Small intestine (tissue), 7 donors: Measurements from ENCODE around the gene ZNHIT3. TPM values are rescaled to one million over a fixed set of nuclear protein-coding genes. Genes with fewer than 3 reads are reported as not detected.

Source experiments
- DNase-seq, 2 donors: peaks; one replicate each; pipeline versions ENCODE4 v3.0.0 to v3.0.0-alpha.2; 2013
- FAIRE-seq: peaks from 2 replicates; lab custom pipeline; 2012; peaks lifted over from hg19 to GRCh38; lab: Jason Lieb, UNC
- H3K27ac ChIP-seq, 3 donors: one replicate each; pipeline ENCODE4 v1.5.1; 2013; ENCODE audit warnings: low read length in 2 of 3, mild to moderate bottlenecking in 2 of 3, control low read depth in 1 of 3, inconsistent platforms in 1 of 3, low read depth in 1 of 3, moderate library complexity in 1 of 3
- H3K27me3 ChIP-seq, 3 donors: one replicate each; pipeline ENCODE4 v1.6.1; 2013; ENCODE audit warnings: low read length in 3 of 3, inconsistent platforms in 1 of 3; ENCODE audit not compliant: control insufficient read depth in 3 of 3, insufficient read depth in 3 of 3
- H3K36me3 ChIP-seq, 3 donors: one replicate each; pipeline ENCODE4 v1.6.1; 2013; ENCODE audit warnings: low read length in 3 of 3, inconsistent platforms in 1 of 3, low read depth in 1 of 3, mild to moderate bottlenecking in 1 of 3, moderate library complexity in 1 of 3; ENCODE audit not compliant: control insufficient read depth in 3 of 3, insufficient read depth in 2 of 3
- H3K4me1 ChIP-seq, 3 donors: one replicate each; pipeline ENCODE4 v1.6.1; 2013; ENCODE audit warnings: low read length in 2 of 3, inconsistent platforms in 1 of 3, low read depth in 1 of 3, mild to moderate bottlenecking in 1 of 3, moderate library complexity in 1 of 3; ENCODE audit not compliant: control insufficient read depth in 3 of 3, insufficient read depth in 2 of 3
- H3K4me3 ChIP-seq, 3 donors: one replicate each; pipeline ENCODE4 v1.5.1; 2013; ENCODE audit warnings: low read length in 3 of 3, control low read depth in 1 of 3, inconsistent platforms in 1 of 3, low read depth in 1 of 3, mild to moderate bottlenecking in 1 of 3, moderate library complexity in 1 of 3
- H3K9me3 ChIP-seq, 2 donors: one replicate each; pipeline ENCODE4 v1.6.1; 2013; ENCODE audit warnings: low read depth in 1 of 2, low read length in 1 of 2; ENCODE audit not compliant: control insufficient read depth in 2 of 2, insufficient read depth in 1 of 2
- WGBS, 3 donors: extraction: QIAGEN DNeasy Blood & Tissue Kit; methylation state at CpG; one replicate each; pipeline ENCODE4 v1.1.7; 2013; 5-methylcytosine and 5-hydroxymethylcytosine counted together
- polyA plus RNA-seq, 4 donors: library from polyadenylated mRNA; stranded (reverse) in 3 of 4; unstranded in 1 of 4; fragments of 200-250 nt in 3 of 4; fragments of 120-200 nt in 1 of 4; gene quantifications; one replicate each; pipeline versions ENCODE4 v1.2.1 to v1.2.3, GENCODE V29; 2013
- donor health status: healthy with polysubstance abuse.
- donor health status: control.
- donor health status: control.
- donor health status: Bipolar disorder and iron deficiency.
- donor health status: healthy.

Gene ZNHIT3
- polyA plus RNA-seq, 4 donors: 41.8 to 53.4 (median 48.7) TPM

DNA sequence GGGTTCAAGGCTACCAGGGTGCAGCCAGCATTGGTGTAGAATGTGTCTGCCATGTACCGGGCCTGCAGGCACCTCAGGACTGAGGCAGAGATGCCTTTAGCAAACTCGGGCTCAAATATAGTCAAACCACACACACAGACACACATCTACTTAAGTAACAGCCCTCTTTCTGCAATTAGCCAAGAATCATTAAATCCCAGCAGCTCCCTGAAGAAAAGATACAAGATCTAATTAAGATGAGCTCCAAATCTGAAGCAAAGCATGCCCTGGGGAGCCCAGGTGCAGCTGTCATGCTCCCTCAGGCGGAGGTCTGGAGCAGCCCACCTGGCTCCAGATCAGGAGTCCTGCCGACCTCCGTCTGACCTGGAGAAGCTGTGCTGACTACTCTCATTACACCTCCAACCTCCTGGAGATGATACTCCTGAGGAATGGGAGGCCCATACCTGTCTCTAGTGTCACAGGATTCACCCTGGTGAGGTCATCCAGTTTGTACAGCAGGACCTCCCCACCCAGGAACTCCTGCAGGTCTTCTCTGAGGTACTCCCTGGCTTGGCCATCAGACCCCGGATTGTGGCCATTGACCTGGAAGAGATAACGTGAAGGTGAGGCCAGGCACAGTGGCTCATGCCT is 41.3 kb downstream of the ZNHIT3 start:
- WGBS, 3 donors: 93 to 98% (median 95%) methylated on average over 7 of the region's 7 CpGs
- no peak for FAIRE-seq
- Histone ChIP-seq H3K27ac (no peak overlapping the region), H3K4me3 (no peak overlapping the region), H3K36me3 (peaks cover 18 to 71% (median 19%) of the 10 kb centered on the region in 3 donors), H3K9me3 (no peaks in the 10 kb centered on the region), H3K27me3 (no peaks in the 10 kb centered on the region), H3K4me1 (no peaks in the 10 kb centered on the region)
- DNase-seq: no peak

DNA sequence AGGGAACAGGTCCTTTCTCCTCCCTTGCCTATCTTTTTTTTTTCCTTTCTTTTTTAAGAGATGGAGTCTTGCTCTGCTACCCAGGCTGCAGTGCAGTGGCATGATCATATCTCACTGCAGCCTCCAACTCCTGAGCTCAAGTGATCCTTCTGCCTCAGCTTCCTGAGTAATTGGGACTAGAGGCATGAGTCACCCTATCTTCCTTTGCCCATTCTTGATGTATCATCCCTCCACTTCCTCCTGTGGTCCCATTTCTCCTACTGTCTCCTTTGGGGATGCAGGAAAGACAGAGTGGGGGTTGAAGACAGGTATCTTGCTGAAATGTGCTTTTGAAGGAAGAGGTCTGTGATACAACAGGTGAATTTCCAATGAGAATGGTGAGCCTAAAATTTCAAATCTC is 42.6 kb downstream of the ZNHIT3 start:
- DNase-seq (no peak), FAIRE-seq (no peak)
- H3K27me3 ChIP-seq: no peaks in the 10 kb centered on the region
- H3K36me3 ChIP-seq: peaks cover 18 to 74% (median 20%) of the 10 kb centered on the region in 3 donors
- H3K9me3 ChIP-seq: no peaks in the 10 kb centered on the region
- H3K4me3 ChIP-seq: no peak overlapping the region
- peaks cover 0 to 7% (median 0%) of the 10 kb centered on the region in 3 donors for H3K4me1 ChIP-seq
- H3K27ac ChIP-seq: no peak overlapping the region

DNA sequence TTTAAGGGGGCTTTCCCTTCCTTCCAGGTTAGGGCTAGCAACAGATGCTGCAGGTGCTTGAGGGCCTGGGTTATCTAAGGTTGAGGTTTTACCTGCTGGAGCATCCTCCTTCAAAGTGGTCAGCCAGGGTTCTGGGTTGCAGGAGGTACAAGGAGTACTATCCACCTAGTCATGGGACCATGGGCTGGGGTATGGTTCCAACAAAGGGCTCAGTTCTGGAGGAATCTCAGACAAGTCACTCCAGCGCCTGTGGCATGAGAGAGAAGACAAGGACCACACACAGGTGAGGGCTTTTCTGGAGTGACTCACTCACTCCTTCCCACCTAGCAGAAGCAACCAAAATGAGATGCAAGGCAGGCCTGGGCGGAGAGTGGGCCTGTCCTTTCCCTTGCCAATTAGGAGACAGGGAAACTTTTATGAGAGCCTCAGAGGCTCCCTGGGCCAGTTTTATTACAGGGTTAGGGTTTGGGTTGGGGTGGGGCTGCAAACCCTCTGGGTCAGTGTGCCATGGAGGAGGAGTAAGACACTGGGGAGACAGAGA is 46.0 kb downstream of the ZNHIT3 start:
- FAIRE-seq (no peak), DNase-seq (no peak)
- Histone ChIP-seq H3K4me1 (peaks cover 0 to 7% (median 2%) of the 10 kb centered on the region in 3 donors), H3K9me3 (no peaks in the 10 kb centered on the region), H3K27me3 (no peaks in the 10 kb centered on the region), H3K4me3 (no peak overlapping the region), H3K36me3 (peaks cover 6 to 50% (median 14%) of the 10 kb centered on the region in 3 donors), H3K27ac (peak overlapping the region in 1 of 3 donors; percentile 5)
- WGBS, 3 donors: 92 to 96% (median 96%) methylated on average over 2 of the region's 2 CpGs

DNA sequence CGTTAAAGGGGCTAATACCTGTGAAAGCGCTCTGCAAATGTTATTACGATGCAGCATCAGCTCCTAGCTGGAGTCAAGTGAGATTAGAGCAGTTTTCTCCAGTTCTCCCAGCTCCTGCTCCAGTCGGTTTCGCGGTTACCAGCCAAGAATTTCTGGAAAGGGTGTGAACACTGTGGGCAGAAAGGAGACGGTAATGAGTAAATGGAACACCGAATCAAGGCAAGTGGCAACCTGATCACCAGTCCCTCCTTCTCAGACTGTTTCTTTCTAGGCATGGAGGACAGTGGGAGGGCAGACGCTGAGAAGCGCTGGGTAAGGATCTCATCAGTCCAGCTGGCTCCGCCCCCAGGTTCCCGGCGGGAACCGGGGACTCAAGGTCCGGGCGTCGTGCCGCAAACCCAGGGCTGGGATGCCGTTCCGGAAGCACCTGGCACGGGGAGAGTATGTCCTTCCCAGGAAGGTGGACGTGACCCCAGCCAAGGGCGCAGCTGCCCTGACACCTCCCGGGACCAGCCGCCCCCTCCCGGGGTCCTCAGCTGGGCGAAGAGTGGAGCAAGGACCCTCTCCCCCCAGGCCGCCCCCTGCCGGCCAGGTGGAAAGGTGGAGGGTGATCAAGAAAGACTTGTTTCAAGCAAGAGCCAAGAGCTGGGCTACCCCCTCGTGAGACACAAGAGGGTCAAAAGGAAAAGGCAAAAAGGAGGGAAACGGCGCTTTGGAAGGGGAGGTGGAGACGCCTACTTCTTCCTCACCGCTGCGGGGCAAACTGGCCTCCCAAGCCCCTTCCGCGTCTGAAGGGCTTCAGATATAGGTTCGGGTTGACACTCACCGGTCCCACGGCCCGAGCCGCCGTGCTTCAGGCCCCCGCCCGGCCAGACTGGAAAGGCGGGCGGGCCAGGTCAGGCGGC is 47.7 kb downstream of the ZNHIT3 start:
- Histone ChIP-seq H3K27me3 (no peaks in the 10 kb centered on the region), H3K27ac (peak overlapping the region; percentile 95 to 100 (median 97)), H3K4me1 (peaks cover 0 to 7% (median 2%) of the 10 kb centered on the region in 3 donors), H3K36me3 (peaks cover 6 to 39% (median 8%) of the 10 kb centered on the region in 3 donors), H3K4me3 (peak overlapping the region; percentile 65 to 94 (median 88)), H3K9me3 (no peaks in the 10 kb centered on the region)
- DNase-seq: peak; percentile 86 to 92
- 4 to 7% (median 6%) methylated on average over 46 to 48 of the region's 48 CpGs for WGBS, 3 donors
- FAIRE-seq: no peak

DNA sequence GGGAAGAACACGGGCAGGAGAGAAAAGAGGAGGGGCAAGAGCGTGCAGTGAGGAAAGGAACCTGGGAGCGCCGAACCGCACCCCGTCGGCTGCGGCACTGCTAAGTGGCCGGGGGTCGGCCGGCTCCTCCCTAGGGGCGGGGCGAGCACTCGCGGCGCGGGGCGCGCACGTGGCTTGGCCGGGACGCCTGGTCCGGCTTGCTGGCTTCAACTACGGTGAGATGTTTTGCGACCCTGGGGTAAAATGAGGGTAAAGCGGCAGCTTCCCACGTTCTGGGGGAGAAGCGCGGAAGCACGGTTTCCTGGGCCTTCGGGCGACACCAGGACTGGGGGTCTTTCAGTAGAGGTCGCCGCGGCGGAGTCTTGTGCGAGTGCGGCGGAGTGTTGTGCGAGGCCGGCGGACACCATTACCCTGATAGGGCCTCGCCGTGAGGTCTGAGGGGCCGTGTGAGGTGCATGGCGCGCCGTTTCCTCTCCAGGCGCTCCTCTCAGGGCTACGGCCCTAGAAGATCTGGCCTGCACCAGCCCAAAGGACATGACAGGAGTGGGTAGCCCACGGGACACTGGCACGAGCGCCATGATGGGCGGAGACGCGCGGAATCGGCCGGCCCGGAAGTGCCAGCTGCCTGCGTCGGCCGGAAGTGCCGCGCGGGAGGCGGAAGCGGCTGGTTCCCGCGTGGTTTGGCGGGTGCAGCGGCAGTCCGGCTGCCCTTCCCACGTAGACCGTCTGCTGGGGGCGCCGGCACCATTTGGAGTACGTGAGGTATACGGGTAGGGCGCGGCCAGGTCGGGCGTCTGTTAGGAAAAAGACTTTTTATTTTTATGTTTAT is 48.6 kb downstream of the ZNHIT3 start, which contains the start of the genes MYO19 and PIGW:
MYO19 (minus strand) TSS at position 29 of the 829 bp plus-strand sequence. CDS start 2,330 bp downstream, outside the sequence.
PIGW (plus strand) TSS at position 148 of the 829 bp plus-strand sequence. CDS start 2,115 bp downstream, outside the sequence.
- 0 to 1% (median 1%) methylated on average over 76 to 83 of the region's 83 CpGs for WGBS, 3 donors
- DNase-seq (peak; percentile 93 to 96), FAIRE-seq (no peak)
- Histone ChIP-seq H3K27me3 (no peaks in the 10 kb centered on the region), H3K9me3 (no peaks in the 10 kb centered on the region), H3K4me1 (peaks cover 0 to 7% (median 2%) of the 10 kb centered on the region in 3 donors), H3K4me3 (peak within 1 kb of the TSS; percentile 65 to 94 (median 88)), H3K27ac (peak within 1 kb of the TSS; percentile 95 to 100 (median 97)), H3K36me3 (peaks cover 6 to 38% (median 7%) of the 10 kb centered on the region in 3 donors)

DNA sequence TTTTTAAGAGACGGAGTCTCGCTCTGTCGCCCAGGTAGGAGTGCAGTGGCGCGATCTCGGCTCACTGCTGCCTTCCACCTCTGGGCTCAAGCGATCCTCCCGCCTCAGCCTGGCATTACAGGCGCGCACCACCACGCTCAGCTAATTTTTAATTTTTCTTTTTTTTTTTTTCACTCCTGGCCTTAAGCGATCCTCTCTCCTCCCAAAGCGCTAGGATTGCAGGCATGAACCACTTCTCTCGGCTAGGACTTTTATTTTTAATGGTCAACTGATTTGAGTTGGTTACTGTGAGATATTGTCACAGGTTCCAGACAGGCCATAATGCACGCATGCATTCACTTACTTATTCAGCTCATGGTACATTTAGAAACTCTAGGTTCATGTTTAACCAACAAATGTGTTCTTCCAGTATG is 49.2 kb downstream of the ZNHIT3 start:
- Histone ChIP-seq H3K36me3 (peaks cover 6 to 34% (median 6%) of the 10 kb centered on the region in 3 donors), H3K4me1 (peaks cover 0 to 7% (median 2%) of the 10 kb centered on the region in 3 donors), H3K27me3 (no peaks in the 10 kb centered on the region), H3K4me3 (peak overlapping the region; percentile 43 to 94 (median 88)), H3K27ac (peak overlapping the region; percentile 95 to 100 (median 97)), H3K9me3 (no peaks in the 10 kb centered on the region)
- 4 to 9% (median 6%) methylated on average over 15 of the region's 15 CpGs for WGBS, 3 donors
- DNase-seq (no peak), FAIRE-seq (no peak)

DNA sequence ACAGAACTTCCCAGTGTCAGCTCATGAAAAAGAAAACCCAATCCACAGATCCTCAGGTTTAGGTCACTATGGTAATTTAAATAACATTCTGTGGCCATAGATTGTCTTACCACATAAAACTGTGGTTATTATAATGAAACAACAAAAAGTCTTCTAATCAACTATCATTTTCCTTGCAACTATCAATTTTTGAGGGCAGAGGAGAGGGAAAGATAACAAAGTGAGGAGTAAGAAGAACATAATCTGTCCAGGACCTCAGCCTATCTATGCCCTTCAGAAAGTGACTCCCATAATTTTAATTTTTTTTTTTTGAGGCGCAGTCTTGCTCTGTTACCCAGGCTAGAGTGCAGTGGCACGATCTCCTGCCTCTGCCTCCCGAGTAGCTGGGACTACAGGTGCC is 54.2 kb downstream of the ZNHIT3 start:
- 91 to 97% (median 97%) methylated on average over 3 of the region's 3 CpGs for WGBS, 3 donors
- no peak for FAIRE-seq
- peaks cover 0 to 6% (median 6%) of the 10 kb centered on the region in 3 donors for H3K36me3 ChIP-seq

More for the DNA sequence above, 54.2 kb downstream of the ZNHIT3 start:
- no peak overlapping the region for H3K27ac ChIP-seq
- H3K4me3 ChIP-seq: no peak overlapping the region
- peaks cover 2 to 4% (median 4%) of the 10 kb centered on the region in 3 donors for H3K4me1 ChIP-seq
- no peaks in the 10 kb centered on the region for H3K9me3 ChIP-seq
- no peaks in the 10 kb centered on the region for H3K27me3 ChIP-seq
- no peak for DNase-seq
